ENCODE data around the gene IL4I1.
A peak's percentile ranks its signal among the peaks of the same experiment; 100 is the strongest.

DNA sequence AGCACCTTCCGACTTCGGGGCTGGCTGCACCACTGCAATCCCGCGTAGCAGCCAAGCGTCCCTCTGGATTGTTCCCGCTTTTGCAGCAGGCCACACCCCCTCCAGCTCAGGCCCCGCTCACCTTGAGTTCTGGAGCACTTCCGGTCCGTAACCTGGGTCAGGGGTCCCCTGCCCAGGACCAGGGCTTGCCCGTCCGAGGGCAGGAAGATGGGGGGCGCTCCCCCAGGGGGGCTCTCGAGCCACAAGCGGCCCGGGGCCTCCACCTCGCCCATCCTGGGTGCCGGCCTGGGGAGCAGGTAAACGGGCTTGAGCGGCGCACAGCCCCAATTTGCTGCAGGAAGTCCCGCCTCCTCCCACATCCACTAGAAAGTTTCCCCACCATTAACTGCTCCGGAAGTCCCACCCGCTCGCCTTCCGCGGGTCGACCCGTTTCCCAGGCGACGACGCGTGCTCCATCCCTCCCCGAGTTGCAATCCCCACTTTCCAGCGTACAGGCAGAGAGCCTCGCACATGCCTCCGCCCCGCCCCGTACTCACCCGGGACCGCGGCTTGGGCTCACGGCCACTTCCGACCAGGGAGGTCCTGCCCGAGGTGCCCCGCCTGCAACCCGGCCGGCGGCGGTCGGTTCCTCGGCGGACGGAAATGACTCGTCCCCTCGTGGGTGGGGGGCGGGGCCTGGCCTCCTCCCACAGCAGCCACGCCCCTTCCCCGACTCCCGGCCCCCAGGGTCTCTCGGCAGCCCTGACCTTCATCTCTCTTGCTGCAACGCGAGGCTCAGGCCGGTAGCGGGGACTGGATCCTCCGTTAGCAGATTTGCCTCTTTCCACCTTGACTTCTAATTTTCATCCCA is 29.5 kb downstream of the IL4I1 start, which contains the start of gene PNKP:
- TF ChIP-seq FOXJ3 (CRISPR knock-in tag; IDR thresholded peaks at IDR 0.05) (peak; percentile 25; the same call in 1 of the 2 replicates), RFX5 (IDR thresholded peaks at IDR 0.05; ENCODE audit: low read length) (peak; percentile 28; the same call in 1 of the 2 replicates), GATA2 (CRISPR knock-in tag; IDR thresholded peaks at IDR 0.05) (no peak), POLR2AphosphoS5 (IDR thresholded peaks at IDR 0.05; ENCODE audit: low read depth, low read length) (peak; percentile 62), MXI1 (IDR thresholded peaks at IDR 0.05; ENCODE audit: low read depth, low read length) (peak; percentile 92), IRF3 (IDR thresholded peaks at IDR 0.05; ENCODE audit: low read depth, low read length) (no peak), CHD2 (IDR thresholded peaks at IDR 0.05; ENCODE audit: low read length, partially characterized antibody) (peak; percentile 6), TEAD4 (IDR thresholded peaks at IDR 0.05; ENCODE audit: borderline replicate concordance, insufficient read depth) (no peak)
- TF ChIP-seq, protein P1, sequence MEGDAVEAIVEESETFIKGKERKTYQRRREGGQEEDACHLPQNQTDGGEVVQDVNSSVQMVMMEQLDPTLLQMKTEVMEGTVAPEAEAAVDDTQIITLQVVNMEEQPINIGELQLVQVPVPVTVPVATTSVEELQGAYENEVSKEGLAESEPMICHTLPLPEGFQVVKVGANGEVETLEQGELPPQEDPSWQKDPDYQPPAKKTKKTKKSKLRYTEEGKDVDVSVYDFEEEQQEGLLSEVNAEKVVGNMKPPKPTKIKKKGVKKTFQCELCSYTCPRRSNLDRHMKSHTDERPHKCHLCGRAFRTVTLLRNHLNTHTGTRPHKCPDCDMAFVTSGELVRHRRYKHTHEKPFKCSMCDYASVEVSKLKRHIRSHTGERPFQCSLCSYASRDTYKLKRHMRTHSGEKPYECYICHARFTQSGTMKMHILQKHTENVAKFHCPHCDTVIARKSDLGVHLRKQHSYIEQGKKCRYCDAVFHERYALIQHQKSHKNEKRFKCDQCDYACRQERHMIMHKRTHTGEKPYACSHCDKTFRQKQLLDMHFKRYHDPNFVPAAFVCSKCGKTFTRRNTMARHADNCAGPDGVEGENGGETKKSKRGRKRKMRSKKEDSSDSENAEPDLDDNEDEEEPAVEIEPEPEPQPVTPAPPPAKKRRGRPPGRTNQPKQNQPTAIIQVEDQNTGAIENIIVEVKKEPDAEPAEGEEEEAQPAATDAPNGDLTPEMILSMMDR (IDR thresholded peaks at IDR 0.05): no peak
- TF ChIP-seq, protein P2, sequence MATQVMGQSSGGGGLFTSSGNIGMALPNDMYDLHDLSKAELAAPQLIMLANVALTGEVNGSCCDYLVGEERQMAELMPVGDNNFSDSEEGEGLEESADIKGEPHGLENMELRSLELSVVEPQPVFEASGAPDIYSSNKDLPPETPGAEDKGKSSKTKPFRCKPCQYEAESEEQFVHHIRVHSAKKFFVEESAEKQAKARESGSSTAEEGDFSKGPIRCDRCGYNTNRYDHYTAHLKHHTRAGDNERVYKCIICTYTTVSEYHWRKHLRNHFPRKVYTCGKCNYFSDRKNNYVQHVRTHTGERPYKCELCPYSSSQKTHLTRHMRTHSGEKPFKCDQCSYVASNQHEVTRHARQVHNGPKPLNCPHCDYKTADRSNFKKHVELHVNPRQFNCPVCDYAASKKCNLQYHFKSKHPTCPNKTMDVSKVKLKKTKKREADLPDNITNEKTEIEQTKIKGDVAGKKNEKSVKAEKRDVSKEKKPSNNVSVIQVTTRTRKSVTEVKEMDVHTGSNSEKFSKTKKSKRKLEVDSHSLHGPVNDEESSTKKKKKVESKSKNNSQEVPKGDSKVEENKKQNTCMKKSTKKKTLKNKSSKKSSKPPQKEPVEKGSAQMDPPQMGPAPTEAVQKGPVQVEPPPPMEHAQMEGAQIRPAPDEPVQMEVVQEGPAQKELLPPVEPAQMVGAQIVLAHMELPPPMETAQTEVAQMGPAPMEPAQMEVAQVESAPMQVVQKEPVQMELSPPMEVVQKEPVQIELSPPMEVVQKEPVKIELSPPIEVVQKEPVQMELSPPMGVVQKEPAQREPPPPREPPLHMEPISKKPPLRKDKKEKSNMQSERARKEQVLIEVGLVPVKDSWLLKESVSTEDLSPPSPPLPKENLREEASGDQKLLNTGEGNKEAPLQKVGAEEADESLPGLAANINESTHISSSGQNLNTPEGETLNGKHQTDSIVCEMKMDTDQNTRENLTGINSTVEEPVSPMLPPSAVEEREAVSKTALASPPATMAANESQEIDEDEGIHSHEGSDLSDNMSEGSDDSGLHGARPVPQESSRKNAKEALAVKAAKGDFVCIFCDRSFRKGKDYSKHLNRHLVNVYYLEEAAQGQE (IDR thresholded peaks at IDR 0.05; ENCODE audit: low read depth, low read length): 0 out of 2 replicates have a peak, but pooled peaks have one; percentile 25
- TF ChIP-seq, protein P3, sequence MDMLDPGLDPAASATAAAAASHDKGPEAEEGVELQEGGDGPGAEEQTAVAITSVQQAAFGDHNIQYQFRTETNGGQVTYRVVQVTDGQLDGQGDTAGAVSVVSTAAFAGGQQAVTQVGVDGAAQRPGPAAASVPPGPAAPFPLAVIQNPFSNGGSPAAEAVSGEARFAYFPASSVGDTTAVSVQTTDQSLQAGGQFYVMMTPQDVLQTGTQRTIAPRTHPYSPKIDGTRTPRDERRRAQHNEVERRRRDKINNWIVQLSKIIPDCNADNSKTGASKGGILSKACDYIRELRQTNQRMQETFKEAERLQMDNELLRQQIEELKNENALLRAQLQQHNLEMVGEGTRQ (IDR thresholded peaks at IDR 0.05; ENCODE audit: borderline replicate concordance, low read depth, low read length): no peak
